ENCODE measurements around the gene ALAS1.

DNA sequence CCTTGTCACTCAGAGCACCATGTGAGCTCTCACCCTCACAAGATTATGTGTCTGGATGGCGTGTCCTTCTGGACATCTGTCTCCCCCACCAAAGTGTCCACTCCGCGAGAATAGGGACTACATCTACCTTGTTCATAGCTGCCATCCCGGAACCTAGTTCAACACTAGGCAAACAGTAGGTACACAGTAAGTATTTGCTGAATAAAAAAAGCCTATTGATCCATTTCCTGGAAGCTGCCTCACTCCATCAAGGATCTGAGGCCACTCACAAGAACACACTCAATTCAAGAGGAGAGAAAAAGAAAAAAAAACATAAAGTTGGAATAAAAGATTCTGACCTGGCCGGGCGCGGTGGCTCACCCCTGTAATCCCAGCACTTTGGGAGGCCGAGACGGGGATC lies 11.2 kb upstream of the ALAS1 start:
- TF ChIP-seq, protein P1, sequence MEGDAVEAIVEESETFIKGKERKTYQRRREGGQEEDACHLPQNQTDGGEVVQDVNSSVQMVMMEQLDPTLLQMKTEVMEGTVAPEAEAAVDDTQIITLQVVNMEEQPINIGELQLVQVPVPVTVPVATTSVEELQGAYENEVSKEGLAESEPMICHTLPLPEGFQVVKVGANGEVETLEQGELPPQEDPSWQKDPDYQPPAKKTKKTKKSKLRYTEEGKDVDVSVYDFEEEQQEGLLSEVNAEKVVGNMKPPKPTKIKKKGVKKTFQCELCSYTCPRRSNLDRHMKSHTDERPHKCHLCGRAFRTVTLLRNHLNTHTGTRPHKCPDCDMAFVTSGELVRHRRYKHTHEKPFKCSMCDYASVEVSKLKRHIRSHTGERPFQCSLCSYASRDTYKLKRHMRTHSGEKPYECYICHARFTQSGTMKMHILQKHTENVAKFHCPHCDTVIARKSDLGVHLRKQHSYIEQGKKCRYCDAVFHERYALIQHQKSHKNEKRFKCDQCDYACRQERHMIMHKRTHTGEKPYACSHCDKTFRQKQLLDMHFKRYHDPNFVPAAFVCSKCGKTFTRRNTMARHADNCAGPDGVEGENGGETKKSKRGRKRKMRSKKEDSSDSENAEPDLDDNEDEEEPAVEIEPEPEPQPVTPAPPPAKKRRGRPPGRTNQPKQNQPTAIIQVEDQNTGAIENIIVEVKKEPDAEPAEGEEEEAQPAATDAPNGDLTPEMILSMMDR (IDR thresholded peaks at IDR 0.05): no peak
- TF ChIP-seq POLR2AphosphoS5 (IDR thresholded peaks at IDR 0.05): no peak

Data from prostate gland (tissue), 2 donors.